Fibroblast of peridontal ligament (primary cell): Measurements from ENCODE around the gene CHST10.
"Not testable (repeated sequence)": the region's sequence is repeated elsewhere in the genome, so short reads cannot be mapped to it uniquely, and the experiment has no call there.

Experiments
- DNase-seq: peaks from one replicate; pipeline ENCODE4 v3.0.0-alpha.2; 2010; ENCODE audit errors: extremely low read depth

CHST10 gene, protein sequence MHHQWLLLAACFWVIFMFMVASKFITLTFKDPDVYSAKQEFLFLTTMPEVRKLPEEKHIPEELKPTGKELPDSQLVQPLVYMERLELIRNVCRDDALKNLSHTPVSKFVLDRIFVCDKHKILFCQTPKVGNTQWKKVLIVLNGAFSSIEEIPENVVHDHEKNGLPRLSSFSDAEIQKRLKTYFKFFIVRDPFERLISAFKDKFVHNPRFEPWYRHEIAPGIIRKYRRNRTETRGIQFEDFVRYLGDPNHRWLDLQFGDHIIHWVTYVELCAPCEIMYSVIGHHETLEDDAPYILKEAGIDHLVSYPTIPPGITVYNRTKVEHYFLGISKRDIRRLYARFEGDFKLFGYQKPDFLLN

DNA sequence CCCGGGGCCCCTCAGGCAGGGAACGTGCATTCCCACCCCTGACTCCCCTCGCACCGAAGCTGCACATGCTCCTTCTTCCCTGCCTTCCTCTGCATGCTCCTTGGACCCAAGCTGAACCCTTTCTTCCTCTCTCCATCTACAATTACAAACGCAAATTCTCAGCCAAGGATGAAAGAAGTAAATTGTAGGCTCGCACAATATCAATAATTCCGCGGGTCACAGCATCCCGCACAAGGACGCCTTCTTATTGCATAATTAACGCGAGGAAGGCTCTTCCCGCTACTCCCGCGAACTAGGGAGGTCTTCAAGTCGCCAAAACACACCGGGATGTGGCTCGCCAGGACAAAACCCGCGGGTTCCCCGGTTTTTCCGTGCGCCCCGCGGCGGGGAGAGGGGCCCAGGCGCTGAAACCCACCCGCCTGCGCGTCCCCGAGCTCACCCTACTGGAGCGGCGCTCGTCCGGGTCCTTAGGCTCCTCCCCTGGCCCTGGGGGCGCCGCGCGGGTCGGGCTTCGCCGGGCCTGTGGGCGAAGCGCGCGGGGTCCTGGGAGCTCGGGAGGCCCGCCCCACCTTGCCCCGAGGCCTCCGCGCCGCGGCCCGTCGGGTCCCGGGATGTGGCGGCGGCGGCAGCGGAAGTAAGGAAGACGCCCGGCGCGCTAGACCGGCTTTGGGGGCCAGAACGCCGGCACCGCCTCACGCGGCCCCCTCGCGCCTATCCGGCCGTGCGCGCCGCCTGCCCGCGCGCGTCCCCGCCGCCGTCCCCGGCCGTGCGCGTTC, at the start of gene CHST10:
Gene CHST10, minus strand, starts transcription at position 734 of the 776 bp plus-strand sequence. CDS start 10,993 bp downstream, outside the sequence.
- DNase-seq: peak; percentile 38

DNA sequence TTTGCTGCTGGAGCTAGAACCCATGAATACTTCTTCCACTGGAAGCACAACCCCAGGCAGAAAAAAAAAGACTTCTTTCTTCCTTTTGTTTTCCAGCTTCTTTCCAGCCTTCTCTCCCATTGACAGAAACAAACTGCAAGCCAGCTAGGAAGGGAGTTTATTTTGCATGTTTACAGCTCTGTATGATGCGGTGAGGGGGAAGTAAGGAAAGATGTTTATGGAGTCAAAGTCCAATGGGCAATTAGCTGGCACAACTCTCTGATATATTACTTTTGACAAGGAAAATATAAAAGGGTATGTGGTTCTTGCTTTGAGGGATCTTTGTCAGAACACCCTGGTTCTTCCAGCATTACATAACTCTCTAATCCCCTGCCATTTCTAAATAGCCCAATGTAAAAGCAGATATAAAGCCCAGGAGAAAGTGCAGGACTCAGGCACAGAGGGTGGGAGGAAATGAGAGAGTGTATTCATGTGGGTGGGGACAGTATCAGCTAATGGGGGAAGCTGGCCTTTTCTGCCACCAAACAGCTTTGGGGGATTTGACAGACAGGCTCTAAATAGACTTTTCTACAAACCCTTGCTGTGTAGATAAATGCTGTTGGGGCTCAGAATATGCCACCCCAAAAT, 43.5 kb upstream of the CHST10 start:
- DNase-seq: no peak

DNA sequence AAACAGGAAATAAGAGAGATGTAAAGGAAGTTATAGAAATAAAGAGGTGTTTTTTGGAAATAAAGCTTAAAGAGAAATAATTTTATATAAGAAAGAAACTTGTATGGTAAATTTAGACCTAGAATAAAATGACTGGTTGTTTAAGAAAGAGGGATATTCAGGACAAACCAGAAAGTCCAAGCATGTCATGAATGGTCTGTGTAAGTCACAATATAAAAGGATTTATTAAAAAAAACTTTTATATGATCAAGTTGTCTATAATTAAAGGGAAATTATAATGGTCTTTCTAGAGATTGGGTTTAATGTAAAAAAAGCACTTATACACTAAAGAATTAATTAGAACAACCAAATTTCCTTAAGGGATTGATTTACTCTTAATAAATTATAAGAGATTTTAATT, 38.9 kb upstream of the CHST10 start:
- DNase-seq: not testable (repeated sequence)

DNA sequence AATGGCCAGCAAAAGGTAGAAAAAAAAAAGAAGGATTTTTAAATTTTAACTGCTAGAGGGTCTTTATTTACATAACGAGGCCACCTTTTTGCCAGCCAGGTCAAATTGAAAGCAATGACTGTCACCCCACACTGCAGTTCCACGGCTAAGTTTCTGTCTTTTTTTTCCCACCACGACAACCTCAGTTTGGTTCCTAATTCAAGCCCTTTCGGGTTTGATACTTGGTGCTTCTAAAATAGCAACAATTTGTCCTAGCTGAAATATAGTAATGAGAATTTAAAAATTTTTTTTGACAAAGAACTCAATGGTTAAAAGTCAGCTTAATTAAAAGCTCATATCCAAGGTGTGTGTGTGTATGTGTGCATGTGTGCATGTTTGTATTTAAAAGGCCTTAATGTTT, 36.4 kb upstream of the CHST10 start:
- no peak for DNase-seq

DNA sequence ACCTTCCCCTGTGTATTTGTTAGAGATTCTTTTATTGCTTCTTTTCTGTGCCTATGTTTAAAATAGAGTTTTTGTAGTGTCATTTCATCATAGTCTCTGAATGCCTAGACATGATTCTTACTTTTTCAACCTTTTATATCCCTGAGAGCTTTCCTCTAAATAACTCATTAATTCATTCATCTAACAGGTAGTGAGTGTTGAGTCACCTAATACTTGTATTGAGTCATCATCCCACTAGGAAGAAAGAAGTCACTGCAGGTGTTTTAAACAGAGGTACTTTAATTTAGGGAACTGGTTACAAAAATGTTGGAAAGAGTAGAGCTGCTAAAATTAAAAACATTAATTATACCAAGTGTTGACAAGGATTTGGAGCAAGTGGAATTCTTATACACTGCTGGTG, 34.3 kb upstream of the CHST10 start:
- DNase-seq: no peak

DNA sequence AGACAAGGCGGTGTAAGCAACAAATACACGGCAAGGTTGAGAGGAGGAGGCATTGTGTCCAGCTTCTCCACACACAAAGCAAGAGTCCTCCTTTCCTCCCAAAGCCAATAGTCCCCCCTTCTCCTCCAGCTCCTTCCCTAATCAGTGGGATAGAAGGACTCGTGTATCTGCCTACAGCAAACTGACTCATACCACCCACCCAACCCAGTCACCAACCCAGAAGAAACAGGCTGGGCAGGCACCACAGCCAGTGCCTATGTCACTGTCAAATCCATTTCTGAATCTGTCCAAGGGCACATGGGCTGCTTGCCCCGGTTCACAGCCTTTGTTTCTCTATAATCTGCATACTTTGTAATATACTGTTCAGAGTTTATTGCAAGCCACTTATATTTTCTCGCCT, 33.6 kb upstream of the CHST10 start:
- no peak for DNase-seq

DNA sequence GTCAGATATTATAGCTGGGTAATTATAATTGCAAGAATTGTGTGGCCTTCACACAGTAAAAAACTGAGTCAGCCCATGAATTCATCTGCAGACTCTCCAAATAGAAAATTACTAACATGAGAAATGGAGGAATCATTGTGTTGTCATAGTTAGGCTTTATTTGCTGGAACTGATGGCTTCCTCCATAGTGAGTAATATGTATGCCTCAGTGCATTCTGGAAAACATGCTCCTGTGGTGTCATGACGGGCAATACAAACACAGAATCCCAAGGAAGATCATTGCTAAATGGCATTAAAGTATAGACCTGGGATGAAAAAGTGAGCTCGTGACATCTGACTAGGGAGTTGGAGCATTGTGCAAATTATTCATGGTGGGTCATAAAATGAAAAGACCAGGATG, 29.2 kb upstream of the CHST10 start:
- DNase-seq: no peak

DNA sequence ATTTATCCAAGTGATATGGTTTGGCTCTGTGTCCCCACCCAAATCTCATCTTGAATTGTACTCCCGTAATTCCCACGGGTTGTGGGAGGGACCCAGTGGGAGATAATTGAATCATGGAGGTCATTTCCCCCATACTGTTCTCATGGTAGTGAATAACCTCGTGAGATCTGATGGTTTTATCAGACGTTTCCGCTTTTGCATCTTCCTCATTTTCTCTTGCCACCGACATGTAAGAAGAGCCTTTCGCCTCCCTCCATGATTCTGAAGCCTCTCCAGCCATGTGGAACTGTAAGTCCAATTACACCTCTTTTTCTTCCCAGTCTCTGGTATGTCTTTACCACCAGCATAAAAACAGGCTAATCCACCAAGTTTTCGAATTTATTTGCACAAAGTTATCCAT, 20.3 kb upstream of the CHST10 start:
- no peak for DNase-seq

DNA sequence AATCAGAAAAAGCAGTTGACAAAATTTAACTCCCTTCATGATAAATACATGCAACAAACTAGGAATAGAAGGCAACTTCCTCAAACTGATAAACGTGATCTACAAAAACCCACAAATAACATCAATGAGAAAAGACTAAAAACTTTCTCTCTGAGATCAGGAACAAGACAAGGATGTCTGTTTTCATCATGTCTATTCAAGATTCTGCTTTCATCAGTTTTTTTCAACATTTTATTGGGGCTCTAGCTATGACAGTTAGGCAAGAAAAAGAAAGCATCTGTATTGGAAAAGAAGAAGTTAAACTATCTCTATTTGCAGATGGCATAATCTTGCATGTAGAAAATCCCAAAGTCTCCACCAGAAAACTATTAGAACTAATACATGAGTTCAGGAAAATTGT, 12.3 kb upstream of the CHST10 start:
- DNase-seq: no peak

DNA sequence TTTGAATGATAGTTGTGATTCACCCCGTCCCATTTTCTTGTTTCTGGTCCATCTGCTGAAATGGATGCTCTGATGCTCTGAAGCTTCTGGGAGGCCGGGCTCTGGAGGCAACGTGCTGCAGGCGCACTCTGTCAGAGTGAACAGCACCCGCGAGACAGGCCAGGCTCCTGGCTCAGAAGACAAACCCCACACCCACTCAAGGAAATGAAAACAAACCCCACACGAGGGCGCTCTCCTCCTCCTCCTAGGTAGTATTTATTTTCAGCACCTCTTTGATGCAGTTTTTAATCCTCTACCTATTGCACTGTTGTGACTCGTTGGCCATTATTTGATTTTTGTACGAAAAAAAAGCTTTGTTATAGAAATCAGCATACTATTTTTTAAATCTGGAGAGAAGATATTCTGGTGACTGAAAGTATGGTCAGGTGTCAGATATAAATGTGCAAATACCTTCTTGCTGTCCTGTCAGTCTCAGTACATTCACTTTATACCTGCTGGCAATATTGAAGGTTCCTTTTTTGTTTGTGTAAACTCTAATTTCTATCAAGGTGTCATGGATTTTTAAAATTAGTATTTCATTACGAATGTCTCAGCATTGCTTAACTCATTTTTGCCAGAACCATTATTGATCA, 10.3 kb upstream of the CHST10 start:
- DNase-seq: peak; percentile 33

DNA sequence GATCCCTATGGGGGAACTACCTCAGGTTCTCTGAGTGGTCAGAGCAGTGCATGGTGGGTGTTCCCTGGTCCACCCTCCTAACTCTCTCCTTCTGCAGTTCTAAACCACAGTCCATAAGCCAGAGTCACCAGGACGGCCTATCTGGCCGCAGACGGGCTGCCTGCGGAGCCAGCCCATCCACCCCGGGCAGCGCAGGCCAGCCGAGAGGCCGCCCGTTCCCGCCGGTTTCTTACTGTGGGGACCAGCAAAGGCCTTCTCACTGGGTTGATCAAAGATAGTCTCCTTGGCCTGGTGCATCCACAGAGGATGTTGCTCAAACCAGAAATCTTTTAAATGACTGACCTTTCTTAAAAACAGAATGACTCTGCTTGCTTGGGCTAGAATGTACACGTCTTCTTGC, 9.6 kb upstream of the CHST10 start:
- no peak for DNase-seq

DNA sequence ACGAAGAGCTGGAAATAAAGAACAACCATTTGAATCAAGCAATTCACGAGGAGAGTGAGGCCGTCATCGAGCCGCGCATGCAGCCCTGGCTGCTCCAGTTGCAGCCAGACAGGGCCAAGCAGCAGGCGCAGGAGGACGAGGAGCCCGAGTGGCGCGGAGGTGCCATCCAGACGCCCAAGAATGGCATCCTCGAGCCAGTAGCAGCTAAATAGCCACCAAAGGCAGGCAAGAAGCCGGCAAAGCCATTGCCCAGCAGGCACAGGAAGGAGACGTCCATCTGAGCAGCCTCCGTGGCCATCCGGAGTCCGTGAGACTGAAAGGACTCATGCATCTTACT, 8.9 kb upstream of the CHST10 start:
- no peak for DNase-seq

DNA sequence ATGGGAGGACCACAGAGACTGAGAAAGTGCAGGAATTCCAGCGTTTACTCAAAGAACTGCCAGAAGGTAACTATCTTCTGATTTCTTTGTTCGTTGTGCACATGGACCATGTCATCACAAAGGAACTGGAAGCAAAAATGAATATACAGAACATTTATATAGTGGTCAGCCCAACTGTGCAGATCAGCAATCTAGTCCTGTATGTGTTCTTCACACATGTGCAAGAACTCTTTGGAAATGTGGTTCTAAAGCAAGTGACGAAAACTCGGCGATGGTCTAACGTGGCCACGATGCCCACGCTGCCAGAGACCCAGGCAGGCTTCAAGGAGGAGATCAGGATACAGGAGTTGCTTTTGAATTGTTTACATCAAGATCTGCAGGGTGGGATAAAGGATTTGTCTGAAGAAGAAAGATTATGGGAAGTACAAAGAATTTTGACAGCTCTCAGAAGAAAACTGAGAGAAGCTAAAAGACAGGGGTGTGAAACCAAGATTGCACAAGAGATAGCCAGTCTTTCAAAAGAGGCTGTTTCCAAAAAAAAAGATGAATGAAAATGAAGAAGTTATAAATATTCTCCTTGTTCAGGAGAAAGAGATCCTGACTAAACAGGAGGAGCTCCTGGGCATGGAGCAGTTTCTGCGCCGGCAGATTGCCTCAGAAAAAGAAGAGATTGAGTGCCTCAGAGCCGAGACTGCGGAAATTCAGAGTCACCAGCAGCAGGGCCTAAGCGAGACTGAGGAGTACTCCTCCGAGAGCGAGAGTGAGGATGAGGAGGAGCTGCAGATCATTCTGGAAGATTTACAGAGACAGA, 8.3 kb upstream of the CHST10 start:
- DNase-seq: no peak

DNA sequence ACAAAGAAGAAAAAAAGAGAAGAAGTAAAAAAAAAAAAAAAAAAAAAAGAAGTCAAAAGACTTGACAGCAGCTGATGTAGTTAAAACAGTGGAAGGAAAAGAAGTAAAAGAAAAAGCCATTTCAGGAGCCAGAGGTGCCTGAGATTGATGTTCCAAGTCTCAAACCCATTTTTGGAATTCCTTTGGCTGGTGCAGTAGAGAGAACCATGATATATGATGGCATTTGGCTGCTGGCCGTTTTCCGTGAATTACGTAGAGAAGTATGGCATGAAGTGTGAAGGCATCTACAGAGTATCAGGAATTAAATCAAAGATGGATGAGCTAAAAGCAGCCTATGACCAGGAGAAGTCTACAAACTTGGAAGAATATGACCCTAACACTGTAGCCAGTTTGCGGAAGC, 7.6 kb upstream of the CHST10 start:
- no peak for DNase-seq

DNA sequence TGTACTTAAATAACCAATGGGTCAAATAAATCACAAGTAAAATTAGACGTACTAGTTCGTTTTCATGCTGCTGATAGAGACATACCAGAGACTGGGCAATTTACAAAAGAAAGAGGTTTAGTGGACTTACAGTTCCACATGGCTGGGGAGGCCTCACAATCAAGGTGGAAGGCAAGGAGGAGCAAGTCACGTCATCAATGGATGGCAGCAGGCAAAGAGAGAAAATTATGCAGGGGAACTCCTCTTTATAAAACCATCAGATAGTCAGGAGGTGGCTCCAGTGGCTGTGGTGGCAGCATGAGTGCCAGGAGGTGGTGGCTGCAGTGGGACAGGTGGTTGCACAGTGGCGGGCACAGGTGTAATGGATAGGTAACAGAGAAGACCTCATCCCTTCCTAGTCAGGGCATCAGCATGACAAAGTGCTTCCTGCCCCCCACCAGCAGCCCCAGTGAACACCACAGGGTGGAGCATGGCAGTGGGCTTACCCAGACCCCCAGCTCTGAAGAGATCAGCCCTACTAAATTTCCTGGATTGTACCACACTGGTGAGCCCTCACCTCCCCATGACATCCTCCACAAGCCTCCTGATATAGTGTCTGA, 6.9 kb upstream of the CHST10 start:
- no peak for DNase-seq

DNA sequence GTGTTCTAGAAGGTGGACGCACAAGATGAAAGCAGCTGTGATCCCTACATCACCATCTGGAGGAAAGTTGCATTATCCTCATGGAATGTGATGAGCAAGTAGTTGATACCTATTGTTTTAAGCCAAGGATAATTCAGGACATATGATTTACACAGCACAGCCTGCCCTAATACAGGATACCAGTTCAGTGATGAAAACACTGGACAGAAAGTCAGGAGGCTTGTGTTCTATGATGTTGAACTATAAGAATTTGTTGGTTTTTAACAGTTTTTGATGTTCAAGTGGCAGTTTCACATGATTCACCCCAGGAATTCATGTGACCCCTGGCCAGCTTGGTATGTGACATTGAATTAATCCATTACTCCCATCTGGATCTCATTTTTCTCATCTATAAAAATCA, 6.2 kb upstream of the CHST10 start:
- DNase-seq: no peak

DNA sequence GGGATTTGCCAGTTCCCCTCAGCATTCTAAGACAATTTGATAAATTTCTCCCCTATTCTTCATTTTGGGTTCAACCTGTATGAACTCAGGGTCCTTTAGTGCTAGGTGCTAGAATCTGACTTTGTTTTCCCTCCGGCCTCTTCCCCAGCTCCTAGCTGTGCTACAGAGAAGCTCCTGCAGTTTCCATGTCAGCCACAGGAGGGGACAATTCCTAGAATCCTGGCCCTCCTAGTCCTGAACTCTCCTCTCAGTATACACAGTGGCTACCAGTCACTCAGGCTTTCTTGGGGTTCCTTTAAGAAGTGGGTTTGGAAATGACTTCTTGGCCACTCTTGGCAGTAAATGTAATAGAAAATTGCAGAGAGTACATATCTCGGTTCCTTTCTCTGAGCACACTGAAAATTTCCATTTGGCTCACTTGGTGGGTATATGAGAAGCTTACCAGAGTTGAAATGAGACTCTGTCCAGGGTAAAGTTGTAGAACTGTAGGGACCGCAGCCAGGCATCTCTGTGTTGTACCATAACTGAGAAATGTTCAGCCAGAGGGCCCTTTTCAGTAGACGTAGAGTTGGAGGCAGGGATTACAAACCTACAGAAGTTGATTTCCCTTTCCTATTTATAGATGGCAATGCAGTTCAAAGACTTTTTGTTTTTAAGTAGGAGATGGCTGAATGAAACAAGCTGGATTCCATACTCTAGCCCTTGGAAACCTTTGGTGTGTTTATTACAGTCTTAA, 5.0 kb upstream of the CHST10 start:
- DNase-seq: peak; percentile 28

DNA sequence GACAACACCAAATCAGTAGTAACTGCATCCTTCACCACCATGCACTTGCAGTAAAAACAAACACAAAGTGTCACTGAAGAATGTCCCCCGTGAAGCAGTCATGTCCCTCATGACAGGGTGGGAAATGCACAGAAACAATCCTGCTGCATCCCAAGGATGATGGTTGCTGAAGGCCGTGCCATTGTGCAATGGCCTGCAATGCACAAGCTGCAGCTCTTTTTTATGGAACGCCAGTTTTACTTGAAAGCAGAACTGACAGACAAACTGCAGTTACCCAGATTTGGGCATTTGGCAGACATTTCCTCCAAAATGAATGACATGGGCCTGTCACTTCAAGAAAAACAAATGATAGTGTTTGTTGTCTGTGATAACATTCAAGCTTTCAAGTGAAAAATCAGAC, 2.4 kb upstream of the CHST10 start:
- DNase-seq: no peak

DNA sequence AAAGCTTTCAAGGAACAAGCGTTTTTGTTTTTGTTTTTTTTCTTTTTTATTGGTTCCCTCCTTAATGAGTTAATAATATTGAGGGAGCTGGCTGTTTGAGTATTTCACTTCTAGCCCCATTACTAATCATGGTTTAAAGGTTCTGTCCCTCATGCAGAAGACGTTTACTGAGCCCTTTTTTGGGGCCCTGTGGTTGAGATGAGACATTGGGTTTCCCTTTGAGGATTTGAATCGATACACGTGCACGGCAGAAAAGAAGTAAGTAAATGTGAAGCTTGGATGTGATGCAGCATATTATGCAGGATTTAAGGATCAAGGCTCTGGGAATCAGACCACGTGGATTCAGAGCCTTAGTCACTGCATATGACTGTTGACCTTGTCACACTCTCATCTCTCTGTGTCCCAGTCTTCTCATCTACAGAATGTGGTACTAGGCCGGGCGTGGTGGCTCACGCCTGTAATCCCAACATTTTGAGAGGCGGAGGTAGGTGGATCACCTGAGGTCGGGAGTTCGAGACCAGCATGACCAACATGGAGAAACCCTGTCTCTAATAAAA, 1.0 kb upstream of the CHST10 start:
- no peak for DNase-seq

DNA sequence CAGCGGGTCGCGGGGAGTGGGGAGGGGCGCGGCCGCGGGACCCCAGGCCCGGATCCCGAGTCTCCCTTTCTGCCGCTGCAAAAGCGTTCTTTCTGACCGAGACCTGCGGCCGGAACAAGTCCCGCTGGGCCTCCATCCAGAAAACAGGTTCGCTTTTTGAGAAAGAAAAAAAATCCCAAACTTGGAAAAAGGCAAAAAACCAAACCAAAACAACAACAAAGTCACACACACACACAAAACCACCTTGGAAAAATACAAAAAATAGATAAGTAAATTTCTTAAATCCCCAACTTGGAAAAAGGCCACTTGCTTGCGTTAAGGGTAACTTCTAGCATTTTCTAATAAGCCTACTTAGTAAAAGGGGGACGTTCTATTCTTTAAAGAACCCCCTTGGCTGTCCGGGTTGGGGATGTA, 250 bp upstream of the CHST10 start:
- peak; percentile 17 for DNase-seq
